ENCODE data around the gene OPRL1. TPM values are rescaled to one million over a fixed set of nuclear protein-coding genes. Genes with fewer than 3 reads are reported as not detected.

Gene OPRL1
- total RNA-seq, 2 donors from 2014 or later = 1.5 to 2.9 TPM

- 70% methylated on average over 16 of the region's 16 CpGs for whole genome bisulfite sequencing
- H3K4me3 ChIP-seq = no peak overlapping the region
These were observed 30.0 kb downstream of the OPRL1 start for GRCh38 chr20:64109831-64110391.

GRCh38 chr20:64110411-64111068 is 30.7 kb downstream of the OPRL1 start:
- Histone ChIP-seq H3K27ac (no peak overlapping the region), H3K9me3 (no peaks in the 10 kb centered on the region), H3K4me1 (replicated peaks) (no peaks in the 10 kb centered on the region), H3K4me3 (no peak overlapping the region), H3K27me3 (replicated peaks; ENCODE audit: insufficient read depth) (no peaks in the 10 kb centered on the region), H3K36me3 (no peaks in the 10 kb centered on the region)
- TF ChIP-seq POLR2A (IDR thresholded peaks at IDR 0.05) (no peak), CTCF (IDR thresholded peaks at IDR 0.05) (no peak), POLR2AphosphoS5 (IDR thresholded peaks at IDR 0.05) (no peak)
- intact Hi-C loops (cut with DNase I) = no loop called here
- no peak for DNase-seq (ENCODE audit: low spot score)
- 96% methylated on average over 10 of the region's 10 CpGs for WGBS

More at GRCh38 chr20:64109831-64110391, 30.0 kb downstream of the OPRL1 start:
- H3K4me1 ChIP-seq (replicated peaks) = no peaks in the 10 kb centered on the region
- intact Hi-C loops (cut with DNase I) = no loop called here
- no peaks in the 10 kb centered on the region for H3K9me3 ChIP-seq
- no peaks in the 10 kb centered on the region for H3K36me3 ChIP-seq
- no peak for DNase-seq (ENCODE audit: low spot score)
- no peak overlapping the region for H3K27ac ChIP-seq
- TF ChIP-seq CTCF (IDR thresholded peaks at IDR 0.05) (no peak), POLR2A (IDR thresholded peaks at IDR 0.05) (no peak), POLR2AphosphoS5 (IDR thresholded peaks at IDR 0.05) (no peak)
- no peaks in the 10 kb centered on the region for H3K27me3 ChIP-seq (replicated peaks; ENCODE audit: insufficient read depth)

GRCh38 chr20:64111841-64112641 is 32.2 kb downstream of the OPRL1 start:
- Histone ChIP-seq H3K4me1 (replicated peaks) (no peaks in the 10 kb centered on the region), H3K4me3 (no peak overlapping the region), H3K9me3 (no peaks in the 10 kb centered on the region), H3K36me3 (no peaks in the 10 kb centered on the region), H3K27ac (no peak overlapping the region), H3K27me3 (replicated peaks; ENCODE audit: insufficient read depth) (no peaks in the 10 kb centered on the region)
- TF ChIP-seq POLR2AphosphoS5 (IDR thresholded peaks at IDR 0.05) = no peak
- TF ChIP-seq CTCF (IDR thresholded peaks at IDR 0.05) = no peak
- TF ChIP-seq POLR2A (IDR thresholded peaks at IDR 0.05) = no peak
- DNase-seq (ENCODE audit: low spot score) = no peak
- intact Hi-C loops (cut with DNase I) = no loop called here
- WGBS = 77% methylated on average over 19 of the region's 19 CpGs

- Histone ChIP-seq H3K4me1 (replicated peaks) (no peaks in the 10 kb centered on the region), H3K4me3 (no peak overlapping the region), H3K27me3 (replicated peaks; ENCODE audit: insufficient read depth) (no peaks in the 10 kb centered on the region), H3K27ac (no peak overlapping the region), H3K36me3 (no peaks in the 10 kb centered on the region), H3K9me3 (no peaks in the 10 kb centered on the region)
- no peak for TF ChIP-seq POLR2AphosphoS5 (IDR thresholded peaks at IDR 0.05)
- no peak for TF ChIP-seq CTCF (IDR thresholded peaks at IDR 0.05)
- TF ChIP-seq POLR2A (IDR thresholded peaks at IDR 0.05) = no peak
- 76% methylated on average over 18 of the region's 18 CpGs for WGBS
- no peak for DNase-seq (ENCODE audit: low spot score)
- intact Hi-C loops (cut with DNase I) = no loop called here
These were observed 33.0 kb downstream of the OPRL1 start for GRCh38 chr20:64112691-64113443.
